Activated T-cell treated with anti-CD3 and anti-CD28 coated beads for 4 hours (primary cell): ENCODE measurements around the gene TM7SF3.
"Not testable (repeated sequence)": the region's sequence is repeated elsewhere in the genome, so short reads cannot be mapped to it uniquely, and the experiment has no call there.

Experiments
- DNase-seq: peaks from one replicate; pipeline ENCODE4 v3.0.0-alpha.2; 2020

The TM7SF3 gene, protein sequence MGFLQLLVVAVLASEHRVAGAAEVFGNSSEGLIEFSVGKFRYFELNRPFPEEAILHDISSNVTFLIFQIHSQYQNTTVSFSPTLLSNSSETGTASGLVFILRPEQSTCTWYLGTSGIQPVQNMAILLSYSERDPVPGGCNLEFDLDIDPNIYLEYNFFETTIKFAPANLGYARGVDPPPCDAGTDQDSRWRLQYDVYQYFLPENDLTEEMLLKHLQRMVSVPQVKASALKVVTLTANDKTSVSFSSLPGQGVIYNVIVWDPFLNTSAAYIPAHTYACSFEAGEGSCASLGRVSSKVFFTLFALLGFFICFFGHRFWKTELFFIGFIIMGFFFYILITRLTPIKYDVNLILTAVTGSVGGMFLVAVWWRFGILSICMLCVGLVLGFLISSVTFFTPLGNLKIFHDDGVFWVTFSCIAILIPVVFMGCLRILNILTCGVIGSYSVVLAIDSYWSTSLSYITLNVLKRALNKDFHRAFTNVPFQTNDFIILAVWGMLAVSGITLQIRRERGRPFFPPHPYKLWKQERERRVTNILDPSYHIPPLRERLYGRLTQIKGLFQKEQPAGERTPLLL

DNA sequence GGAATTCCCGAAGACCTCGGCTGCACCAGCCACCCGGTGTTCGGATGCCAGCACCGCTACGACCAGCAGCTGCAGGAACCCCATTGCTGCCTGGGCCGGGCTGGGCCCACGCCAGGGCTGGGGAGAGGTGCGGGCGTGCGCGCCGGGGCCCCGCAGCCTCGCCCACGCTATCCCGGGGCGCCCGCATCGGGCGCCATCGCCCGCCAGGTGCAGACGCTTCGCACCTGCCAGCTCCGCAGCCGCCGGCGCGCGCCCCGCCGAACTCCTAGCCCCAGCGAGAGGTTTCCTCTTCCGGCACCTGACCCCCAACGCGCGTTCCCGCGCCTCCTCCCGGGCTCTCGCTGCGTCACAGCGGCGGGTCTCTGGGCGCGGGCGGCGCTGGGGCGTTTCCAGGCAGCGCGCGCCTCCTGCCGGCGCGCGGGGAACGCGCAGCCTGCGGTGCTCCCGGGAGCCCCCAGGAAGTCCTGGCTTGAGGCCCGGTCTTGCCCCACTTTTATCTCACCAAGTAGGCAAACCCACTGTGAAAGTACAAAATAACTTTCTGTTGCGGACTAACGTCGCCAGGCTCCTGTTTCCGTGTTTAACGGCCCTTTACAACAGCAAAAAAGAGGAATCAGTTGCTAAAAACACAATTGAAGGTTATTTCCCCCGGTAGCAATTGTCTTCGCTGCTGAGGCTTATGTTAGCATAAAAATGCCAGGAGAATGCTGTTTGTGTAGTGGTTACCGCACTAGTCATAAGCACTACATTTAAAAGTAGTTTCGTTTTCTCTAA is at the start of gene TM7SF3:
Gene TM7SF3 (minus strand): TSS at position 300 of the 774 bp plus-strand sequence. CDS start 216 bp downstream, at position 84.
- peak; percentile 89 for DNase-seq

DNA sequence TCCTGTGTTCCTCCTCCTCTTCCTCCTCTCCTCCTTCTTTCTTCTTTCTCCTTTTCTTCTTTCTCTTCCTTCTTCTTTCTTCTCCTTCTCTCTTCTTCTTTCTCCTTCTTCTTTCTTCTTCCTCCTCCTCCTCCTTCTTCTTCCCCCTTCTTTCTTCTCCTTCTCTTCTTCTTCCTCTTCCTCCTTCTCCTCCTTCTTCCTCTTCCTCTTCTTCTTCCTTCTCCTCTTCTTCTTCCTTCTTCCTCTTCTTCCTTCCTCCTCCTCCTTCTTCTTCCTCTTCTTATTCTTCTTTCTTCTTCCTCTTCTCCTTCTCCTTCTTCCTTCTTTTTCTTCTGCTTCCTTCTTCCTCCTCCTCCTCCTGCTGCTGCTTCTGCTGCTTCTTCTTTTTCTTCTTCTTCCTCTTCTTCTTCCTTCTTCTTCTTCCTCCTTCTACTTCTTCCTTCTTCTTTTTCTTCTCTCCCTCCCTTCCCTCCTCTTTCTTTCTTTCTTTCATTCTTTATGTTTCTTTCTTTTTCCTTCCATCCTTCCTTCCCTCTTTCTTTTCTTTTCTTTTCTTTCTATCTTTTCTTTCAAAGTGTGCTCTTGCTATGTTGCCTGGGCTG is 49.2 kb upstream of the TM7SF3 start:
- DNase-seq = no peak

DNA sequence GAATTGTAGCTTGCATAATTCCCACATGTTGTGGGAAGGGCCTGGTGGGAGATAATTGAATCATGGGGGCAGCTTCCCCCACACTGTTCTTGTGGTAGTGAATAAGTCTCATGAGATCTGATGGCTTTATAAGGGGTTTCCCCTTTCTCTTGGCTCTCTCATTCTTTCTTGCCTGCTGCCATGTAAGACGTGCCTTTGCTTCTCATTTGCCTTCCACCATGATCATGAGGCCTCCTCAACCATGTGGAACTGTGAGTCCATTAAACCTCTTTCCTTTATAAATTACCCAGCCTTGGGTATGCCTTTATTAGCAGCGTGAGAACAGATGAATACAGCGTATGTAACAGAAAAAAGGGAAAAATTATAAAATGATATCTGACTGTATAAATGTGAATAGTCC is 47.1 kb upstream of the TM7SF3 start:
- DNase-seq = no peak

DNA sequence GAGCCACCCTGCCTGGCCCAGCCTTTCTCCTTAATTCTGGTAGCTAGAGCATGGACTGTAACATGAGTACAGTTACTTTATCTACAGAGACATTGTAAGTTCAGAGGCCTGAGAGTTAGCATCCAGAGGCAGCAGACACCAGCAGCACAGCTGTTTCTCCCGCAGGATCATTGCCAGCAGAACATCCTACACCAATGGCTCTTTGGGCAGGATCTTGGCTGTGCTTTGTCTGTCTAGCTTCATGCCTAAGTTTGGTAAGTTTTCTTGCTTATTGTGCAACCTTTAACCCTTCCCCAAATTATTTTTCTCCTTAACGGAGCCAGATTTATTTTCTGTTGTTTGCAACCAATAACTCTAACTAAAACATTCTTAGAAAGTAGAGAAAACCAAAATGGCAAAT is 46.6 kb upstream of the TM7SF3 start:
- DNase-seq = no peak

DNA sequence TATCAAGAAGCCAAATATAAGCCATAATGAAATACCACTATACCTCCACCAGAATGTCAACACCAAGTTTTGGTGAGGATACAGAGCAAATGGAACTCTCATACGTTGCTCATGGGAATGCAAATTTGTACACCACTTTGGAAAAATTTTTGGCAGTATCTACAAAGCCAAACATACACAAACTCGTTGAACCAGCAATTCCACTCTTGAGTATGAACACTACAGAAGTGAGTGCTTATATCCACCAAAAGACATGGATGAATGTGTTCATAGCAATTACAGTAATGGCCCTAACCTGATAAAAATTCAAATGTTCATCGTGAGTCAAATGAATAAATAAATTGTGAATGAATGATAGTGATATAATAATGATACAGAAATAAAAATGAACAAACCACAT is 43.4 kb upstream of the TM7SF3 start:
- no peak for DNase-seq

DNA sequence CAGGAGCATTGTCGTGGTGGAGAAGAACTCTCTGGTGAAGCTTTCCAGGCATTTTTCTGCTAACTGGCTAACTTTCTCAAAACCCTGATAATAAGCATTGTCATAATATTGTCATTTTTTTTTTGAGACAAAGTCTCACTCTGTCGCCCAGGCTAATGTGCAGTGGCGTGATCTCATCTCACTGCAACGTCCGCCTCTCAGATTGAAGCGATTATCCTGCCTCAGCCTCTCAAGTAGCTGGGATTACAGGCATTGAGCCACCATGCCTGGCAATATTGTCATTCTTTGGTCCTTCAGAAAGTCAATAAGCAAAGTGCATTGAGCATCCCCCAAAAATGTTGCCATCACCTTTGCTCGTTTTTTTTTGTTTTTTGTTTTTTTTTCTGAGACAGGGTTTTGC is 41.8 kb upstream of the TM7SF3 start:
- DNase-seq = no peak

DNA sequence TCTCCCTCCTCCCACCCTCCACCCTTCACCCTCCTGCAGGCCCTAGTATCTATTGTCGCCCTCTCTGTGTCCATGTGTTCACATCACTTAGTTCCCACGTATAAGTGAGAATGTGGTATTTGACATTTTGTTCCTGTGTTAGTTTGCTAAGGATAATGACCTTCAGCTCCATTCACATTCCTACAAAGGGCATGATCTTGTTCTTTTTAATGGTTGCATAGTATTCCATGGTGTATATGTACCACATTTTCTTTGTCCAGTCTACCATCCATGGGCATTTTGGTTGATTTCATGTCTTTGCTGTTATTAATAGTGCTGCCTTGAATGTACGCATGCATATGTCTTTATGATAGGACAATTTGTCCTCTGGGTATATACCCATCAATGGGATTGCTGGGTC is 38.6 kb upstream of the TM7SF3 start:
- DNase-seq = no peak

DNA sequence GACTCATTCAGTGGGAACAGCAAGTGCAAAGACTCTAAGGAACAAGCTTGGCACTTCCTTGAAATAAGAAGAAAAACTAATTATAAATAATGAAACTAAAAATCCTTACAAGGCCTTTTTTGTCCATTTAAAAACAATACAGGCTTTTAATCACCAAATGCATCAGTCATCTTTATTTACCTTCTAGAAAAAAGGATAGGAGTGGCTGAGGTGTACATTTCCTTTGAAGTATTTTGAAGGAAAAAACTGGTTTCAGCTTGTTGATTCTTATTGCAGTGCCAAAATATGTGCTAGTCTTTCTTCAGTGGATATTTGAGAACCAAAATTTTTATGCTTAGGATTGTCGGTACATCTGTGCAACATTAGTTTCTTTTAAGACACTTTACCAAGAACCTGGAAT is 38.0 kb upstream of the TM7SF3 start:
- no peak for DNase-seq

DNA sequence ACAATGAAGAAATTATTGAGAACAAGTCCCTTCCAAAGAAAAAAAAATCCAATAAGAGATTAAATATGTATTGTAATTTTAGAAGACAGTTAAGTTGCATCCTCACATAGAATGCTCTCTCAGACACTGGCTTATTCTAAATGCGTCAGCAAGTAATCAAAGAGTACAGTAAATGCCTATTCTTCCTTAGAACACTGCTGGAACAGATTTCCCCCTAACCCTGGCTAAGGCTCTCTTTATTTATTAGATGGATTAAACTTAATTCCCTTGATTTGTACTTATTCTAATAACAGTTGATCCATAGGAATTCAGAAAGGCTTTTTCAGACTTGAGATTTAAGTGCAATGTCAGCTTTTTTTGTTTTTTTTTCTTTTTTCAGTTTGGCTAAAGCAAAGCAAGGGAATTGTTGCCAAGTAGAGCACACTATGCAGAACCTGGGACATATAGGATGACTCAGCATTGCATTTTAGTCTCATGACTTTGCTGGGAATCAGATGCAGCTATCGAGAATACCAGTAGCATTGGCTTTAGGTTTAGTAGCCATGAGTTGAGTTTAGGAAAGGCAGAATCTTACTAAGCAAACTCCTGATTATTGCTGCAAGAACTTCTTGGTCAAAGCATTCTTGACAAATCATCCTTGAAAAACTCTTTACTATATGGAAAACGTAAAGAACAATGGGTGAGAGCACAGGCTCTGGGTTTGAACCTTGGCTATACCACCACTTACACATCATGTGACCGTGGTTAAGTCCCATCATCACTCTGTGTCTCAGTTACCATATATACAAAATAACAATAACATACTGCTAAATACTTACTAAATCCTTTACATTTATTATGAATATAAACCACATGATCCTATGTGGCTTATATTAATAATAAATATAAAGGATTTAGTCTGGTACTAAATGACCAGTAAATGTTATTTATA is 34.9 kb upstream of the TM7SF3 start:
- no peak for DNase-seq

DNA sequence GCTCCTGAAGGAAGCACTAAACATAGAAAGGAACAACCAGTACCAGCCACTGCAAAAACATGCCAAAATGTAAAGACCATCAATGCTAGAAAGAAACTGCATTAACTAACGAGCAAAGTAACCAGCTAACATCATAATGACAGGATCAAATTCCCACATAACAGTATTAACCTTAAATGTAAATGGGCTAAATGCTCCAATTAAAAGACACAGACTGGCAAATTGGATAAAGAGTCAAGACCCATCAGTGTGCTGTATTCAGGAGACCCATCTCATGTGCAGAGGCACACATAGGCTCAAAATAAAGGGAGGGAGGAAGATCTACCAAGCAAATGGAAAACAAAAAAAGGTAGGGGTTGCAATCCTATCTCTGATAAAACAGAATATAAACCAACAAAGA is 27.8 kb upstream of the TM7SF3 start:
- DNase-seq = not testable (repeated sequence)

DNA sequence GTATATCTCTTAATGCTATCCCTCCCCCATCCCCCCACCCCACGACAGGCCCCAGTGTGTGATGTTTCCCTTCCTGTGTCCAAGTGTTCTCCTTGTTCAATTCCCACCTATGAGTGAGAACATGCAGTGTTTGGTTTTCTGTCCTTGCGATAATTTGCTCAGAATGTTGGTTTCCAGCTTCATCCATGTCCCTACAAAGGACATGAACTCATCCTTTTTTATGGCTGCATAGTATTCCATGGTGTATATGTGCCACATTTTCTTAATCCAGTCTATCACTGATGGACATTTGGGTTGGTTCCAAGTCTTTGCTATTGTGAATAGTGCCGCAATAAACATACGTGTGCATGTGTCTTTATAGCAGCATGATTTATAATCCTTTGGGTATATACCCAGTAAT is 26.5 kb upstream of the TM7SF3 start:
- DNase-seq = not testable (repeated sequence)

DNA sequence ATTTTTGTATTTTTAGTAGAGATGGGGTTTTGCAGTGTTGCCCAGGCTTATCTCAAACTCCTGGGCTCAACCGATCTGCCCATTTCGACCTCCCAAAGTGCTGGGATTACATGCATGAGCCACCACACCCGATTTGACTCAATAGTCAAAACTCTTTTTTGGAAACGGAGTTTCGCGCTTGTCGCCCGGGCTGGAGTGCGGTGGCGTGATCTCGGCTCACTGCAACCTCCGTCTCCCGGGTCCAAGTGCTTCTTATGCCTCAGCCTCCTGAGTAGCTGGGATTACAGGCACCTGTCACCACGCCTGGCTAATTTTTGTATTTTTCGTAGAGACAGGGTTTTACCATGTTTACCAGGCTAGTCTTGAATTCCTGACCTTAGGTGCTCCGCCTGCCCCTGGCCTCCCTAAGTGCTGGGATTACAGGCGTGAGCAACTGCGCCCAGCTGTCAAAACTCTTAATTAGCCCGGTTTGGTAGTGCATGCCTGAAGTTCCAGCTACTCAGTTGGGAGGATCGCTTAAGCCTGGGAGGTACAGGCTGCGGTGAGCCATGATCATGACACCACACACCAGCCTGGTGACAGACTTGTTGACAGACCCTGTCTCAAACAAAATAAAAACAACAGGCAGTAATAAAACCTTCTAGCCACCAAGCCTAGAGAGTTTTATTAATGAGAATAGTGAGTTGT is 20.6 kb upstream of the TM7SF3 start:
- DNase-seq = no peak

DNA sequence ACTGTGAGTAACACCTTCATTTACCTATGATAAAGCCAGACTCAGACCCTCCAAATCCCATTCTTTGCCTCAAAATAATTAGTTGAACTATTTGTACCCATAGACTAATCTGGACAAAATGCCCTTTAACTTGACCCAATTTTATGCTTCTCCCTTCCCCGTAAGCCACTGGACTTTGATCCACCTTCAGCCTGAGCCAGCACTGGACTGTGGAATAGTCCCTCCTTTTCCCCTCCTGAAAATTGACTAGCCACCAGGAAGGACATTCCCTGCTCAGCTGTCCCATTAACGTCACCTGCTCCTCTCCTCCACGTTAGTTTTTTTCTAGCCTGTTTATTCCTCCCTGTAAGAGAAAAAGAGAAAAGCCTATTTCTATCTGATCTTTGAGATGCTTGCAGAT is 18.5 kb upstream of the TM7SF3 start:
- DNase-seq = no peak

DNA sequence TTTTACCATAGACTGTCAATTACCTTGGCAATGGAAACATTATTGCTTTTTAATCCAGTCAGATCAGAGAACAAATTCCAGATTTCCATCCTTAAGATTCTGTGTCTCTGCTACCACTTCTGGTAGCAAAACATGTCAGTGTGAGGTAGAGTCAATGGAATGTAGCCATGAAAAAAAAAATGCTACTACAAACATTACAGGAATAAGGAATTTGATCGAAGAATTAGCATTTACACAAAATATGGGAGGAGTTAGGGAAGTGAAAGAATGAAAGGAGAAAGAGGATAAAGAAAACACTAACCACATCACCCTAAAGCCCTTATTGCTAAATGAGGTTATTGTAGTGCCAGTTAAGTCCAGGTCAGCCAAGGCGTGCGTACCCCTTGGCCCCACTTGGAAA is 17.3 kb upstream of the TM7SF3 start:
- DNase-seq = no peak

DNA sequence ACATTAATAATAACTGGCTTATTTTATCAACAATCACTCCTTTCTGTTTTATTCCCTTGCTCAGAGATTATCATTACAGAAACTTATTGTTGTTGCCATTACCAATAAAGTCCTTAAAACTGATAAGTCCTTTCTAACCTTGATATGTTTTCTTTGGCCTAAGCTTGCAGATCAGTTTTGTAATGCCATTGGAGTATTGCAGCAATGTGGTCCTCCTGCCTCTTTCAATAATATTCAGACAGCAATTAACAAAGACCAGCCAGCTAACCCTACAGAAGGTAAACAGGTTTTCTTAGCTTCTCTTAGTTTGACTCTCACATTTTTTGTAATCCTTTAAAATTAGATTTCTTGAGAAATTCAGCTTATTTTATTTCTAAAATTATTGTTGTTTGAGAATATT is 12.1 kb upstream of the TM7SF3 start:
- no peak for DNase-seq

DNA sequence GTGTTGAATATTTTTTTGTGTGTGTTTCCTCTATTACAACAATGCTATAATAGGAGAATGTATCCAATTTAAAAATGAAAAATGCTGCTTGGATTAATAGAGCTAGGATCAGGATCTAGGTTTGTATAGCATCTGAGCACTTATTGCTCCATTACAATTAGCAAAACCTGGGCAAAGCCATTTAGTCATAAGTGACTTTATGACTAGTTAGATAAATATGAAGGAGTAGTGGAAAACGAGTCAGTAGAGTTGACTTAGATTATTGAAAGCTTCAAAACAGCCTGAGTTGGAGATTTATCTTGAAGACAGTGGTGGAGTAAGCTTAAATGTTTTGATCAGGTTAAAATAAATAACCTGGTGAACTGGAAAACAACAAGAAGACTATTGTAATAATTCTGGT is 10.9 kb upstream of the TM7SF3 start:
- no peak for DNase-seq

DNA sequence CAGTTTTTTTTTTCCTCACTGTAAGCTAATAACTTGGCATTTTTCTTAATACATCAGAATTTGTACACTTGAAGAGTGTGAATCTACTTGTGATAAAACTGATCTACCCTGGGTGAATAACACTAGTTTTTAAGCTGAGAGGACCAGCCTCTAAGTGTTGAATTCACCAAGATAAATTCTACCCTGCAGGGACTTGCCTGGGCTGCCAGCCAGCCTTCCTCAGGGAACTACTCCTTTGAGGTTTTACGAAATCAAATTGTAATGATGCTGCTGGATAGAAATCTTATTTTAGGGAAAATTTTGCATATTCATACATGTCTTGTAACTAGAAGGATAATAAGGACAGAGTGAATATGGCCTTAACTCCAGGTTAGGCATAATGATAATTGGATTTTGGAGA is 10.1 kb upstream of the TM7SF3 start:
- no peak for DNase-seq

DNA sequence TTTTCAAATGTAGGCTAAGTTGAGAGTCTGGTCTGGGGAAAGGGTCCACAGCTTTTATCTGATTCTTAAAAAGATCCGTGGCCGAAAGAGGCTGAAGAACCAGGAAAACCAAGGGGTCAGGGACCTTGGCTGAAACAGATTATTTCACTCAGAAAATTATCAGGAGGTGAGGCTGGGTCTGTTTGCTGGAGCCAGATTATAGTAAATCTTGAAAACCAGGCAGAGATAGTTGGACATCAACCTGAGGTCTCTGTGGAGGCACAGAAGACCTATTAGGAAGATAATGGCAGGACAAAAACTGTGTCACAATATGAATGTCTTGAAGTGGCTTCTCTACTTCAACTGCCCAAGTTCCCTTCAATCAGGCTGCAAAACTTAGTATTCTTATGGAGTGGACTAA is 6.6 kb upstream of the TM7SF3 start:
- no peak for DNase-seq

DNA sequence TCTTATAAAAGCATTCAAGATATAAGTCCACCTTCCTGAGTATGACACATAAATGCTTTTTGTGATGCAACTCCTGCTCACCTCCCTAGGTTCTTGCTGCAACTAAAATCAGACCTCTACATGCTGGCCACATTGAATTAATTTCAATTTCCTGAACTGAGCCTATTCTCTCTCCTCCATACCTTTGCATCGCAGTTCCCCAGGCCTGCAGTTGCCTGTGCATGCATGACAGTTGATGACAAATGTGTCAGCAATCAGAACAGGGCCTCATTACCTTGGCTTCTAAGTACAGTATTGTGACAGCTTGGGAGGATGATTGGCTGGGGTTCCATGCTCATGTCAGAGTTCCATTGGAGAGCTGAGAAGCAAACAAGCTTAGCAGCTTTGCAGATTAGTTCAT is 3.9 kb upstream of the TM7SF3 start:
- no peak for DNase-seq

DNA sequence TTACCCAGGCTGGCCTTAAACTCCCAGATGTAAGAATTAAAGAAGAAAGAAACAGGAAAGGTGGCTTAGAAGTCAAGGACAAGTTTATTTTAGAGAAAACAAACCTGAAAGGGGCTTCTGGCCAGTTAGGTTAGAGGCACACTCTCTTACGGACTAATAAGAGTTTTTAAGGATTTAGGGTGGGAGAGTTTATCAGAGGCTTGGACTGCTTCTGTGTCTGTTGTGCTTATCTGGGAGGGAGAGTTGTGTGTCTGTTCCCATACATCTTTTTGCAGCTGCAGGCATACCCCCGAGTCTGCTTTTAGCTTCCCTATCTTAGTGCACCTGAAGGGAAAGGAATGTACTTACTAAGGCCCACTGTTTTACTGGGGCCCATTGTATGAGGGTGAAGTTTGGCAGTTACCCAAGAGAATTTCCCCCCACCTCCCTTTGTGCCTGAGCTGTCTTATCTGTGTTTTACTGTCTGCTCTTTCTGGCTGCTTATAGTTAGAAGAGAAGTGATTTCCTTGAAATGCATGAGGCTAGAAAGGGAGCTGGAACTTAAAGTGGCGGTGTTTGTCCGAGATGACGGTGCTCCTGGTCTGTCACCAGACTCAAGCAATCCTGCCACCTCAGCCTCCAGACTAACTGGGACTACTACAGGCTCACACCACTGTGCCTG is 3.1 kb upstream of the TM7SF3 start:
- DNase-seq = not testable (repeated sequence)

DNA sequence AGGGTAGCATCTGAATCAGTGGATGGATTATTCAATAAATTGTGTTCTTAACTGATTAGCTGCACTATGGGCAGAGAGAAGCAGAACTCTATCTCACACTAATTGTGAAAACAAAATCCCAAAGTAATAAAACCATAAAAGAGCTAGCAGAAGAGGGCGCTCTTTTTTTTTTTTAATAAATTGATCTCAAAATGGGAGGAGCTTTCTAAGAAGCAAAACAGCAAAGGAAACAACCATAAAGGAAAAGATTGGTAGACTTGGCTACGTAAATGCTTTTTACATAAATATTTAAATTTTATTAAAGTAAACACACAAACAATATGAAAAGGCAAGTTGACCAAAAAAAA is 1.5 kb upstream of the TM7SF3 start:
- DNase-seq = no peak
